Fibroblast of lung (primary cell): Measurements from ENCODE around the gene EEFSEC. TPM values are rescaled to one million over a fixed set of nuclear protein-coding genes. Genes with fewer than 3 reads are reported as not detected.

Experiments used
- DNase-seq, 2 donors: peaks; one replicate each; pipeline versions ENCODE4 v3.0.0 to v3.0.0-alpha.2; 2010; ENCODE audit warnings: low read depth in 2 of 2
- H2AFZ ChIP-seq: 2 replicates; pipeline ENCODE4 v1.5.1; 2012; ENCODE audit warnings: low read length, control low read depth, inconsistent platforms
- H3K27ac ChIP-seq: 2 replicates; pipeline ENCODE4 v1.5.1; 2011; ENCODE audit warnings: low read length, control low read depth; ENCODE audit not compliant: insufficient read depth
- H3K27me3 ChIP-seq: 2 replicates; pipeline ENCODE4 v1.5.1; 2011; ENCODE audit warnings: mild to moderate bottlenecking, low read length; ENCODE audit not compliant: control insufficient read depth, insufficient read depth
- H3K36me3 ChIP-seq: 2 replicates; pipeline ENCODE4 v1.5.1; 2011; ENCODE audit warnings: low read length; ENCODE audit not compliant: control insufficient read depth, insufficient read depth
- H3K4me1 ChIP-seq: 2 replicates; pipeline ENCODE4 v1.5.1; 2011; ENCODE audit warnings: low read length; ENCODE audit not compliant: control insufficient read depth, insufficient read depth; ENCODE audit errors: extremely low read depth
- H3K4me2 ChIP-seq: 2 replicates; pipeline ENCODE4 v1.5.1; 2011; ENCODE audit warnings: low read length, control low read depth; ENCODE audit not compliant: insufficient read depth; ENCODE audit errors: extremely low read depth
- H3K4me3 ChIP-seq, 4 experiments: fragments of 200-600 bp in 1 of 4; sonication (generic) in 1 of 4; replicated peaks in 1 of 4; 2 replicates each; pipeline ENCODE4 v1.5.1; 2011 to 2016; ENCODE audit warnings: low read length in 4 of 4, low read depth in 3 of 4, mild to moderate bottlenecking in 3 of 4, control low read depth in 2 of 4, inconsistent platforms in 1 of 4, mixed read lengths in 1 of 4; ENCODE audit not compliant: insufficient read depth in 1 of 4; ENCODE audit errors: control extremely low read depth in 1 of 4
- H3K79me2 ChIP-seq: 2 replicates; pipeline ENCODE4 v1.5.1; 2012; ENCODE audit warnings: mild to moderate bottlenecking, low read length, inconsistent platforms; ENCODE audit not compliant: control insufficient read depth, insufficient read depth
- H3K9ac ChIP-seq: 2 replicates; pipeline ENCODE4 v1.5.1; 2011; ENCODE audit warnings: mild to moderate bottlenecking, low read length, control low read depth; ENCODE audit not compliant: insufficient read depth
- H3K9me3 ChIP-seq: 2 replicates; pipeline ENCODE4 v1.5.1; 2012; ENCODE audit warnings: low read depth, low read length; ENCODE audit not compliant: control insufficient read depth, insufficient read depth
- H4K20me1 ChIP-seq: 2 replicates; pipeline ENCODE4 v1.5.1; 2011; ENCODE audit warnings: low read length; ENCODE audit not compliant: control insufficient read depth, insufficient read depth; ENCODE audit errors: extremely low read depth
- EZH2 ChIP-seq: IDR thresholded peaks from 2 replicates; pipeline ENCODE4 v1.5.1; 2012; ENCODE audit warnings: low read length, control low read depth, mild to moderate bottlenecking; ENCODE audit errors: missing control alignments
- polyA plus RNA-seq, 2 donors: library from polyadenylated mRNA; depleted of rRNA in 1 of 2; stranded (reverse) in 1 of 2; unstranded in 1 of 2; fragments of >200 nt; gene quantifications; 2 replicates each; pipeline ENCODE4 v1.2.1, GENCODE V29; 2011 to 2012; ENCODE audit warnings: missing spikeins in 1 of 2
- total RNA-seq: library from RNA; depleted of rRNA; stranded (reverse); fragments of >200 nt; gene quantifications from 2 replicates; pipeline ENCODE4 v1.2.1, GENCODE V29; 2014
- TF ChIP-seq, protein P1 (sequence below), 2 donors: IDR thresholded peaks in 1 of 2; conservative IDR thresholded peaks in 1 of 2; 1 replicate in 1 of 2; 2 replicates in 1 of 2; pipeline ENCODE4 v1.5.1; 2011 to 2012; ENCODE audit warnings: low read length in 2 of 2, control low read depth in 1 of 2, inconsistent platforms in 1 of 2, low read depth in 1 of 2, mild to moderate bottlenecking in 1 of 2

Gene EEFSEC
- total and polyA plus RNA-seq, 2 donors (not counting 1 experiment from before 2014, with no cell fraction given), result 2.6 to 5.0 TPM

DNA sequence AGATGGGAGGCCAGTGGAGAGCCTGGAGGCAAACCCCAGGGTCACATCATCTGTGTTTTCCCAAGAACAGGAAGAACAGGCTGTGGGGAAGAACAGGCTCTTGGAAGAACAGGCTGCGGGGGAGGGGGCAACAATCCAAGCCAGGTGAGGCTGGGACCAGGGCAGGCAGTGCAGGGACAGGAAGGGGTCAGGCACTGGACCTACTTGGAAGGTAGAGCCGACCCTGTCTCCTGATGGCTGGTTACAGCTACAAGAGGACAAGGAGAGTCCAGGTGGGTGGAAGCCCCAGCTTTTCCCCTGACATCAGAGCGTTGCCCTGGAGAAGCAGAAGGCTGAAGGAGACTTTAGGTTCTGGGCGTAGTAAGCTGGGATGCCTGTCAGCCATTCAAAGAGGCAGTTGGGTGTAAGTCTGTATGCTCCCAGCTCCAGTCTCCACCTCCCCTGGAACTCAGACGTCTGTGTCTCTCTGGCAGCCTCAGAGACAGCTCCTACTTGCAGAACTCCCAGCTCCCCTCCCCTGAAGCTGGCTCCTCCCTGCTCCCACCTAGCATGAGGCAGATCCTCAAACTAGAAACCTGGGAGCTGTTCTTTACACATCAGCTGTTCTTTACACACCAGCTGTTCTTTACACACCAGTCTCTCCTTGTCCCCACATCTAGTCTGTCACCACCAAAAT is 182.5 kb downstream of the EEFSEC start:
- Histone ChIP-seq H3K27ac (no peak overlapping the region), H3K9me3 (no peaks in the 10 kb centered on the region), H3K36me3 (no peaks in the 10 kb centered on the region), H3K9ac (no peak overlapping the region), H3K4me2 (no peak overlapping the region), H3K79me2 (no peaks in the 10 kb centered on the region), H2AFZ (no peak overlapping the region), H3K27me3 (no peaks in the 10 kb centered on the region), H3K4me3 (no peak overlapping the region), H4K20me1 (no peaks in the 10 kb centered on the region), H3K4me1 (no peaks in the 10 kb centered on the region)
- TF ChIP-seq EZH2, result no peak
- TF ChIP-seq, protein P1, sequence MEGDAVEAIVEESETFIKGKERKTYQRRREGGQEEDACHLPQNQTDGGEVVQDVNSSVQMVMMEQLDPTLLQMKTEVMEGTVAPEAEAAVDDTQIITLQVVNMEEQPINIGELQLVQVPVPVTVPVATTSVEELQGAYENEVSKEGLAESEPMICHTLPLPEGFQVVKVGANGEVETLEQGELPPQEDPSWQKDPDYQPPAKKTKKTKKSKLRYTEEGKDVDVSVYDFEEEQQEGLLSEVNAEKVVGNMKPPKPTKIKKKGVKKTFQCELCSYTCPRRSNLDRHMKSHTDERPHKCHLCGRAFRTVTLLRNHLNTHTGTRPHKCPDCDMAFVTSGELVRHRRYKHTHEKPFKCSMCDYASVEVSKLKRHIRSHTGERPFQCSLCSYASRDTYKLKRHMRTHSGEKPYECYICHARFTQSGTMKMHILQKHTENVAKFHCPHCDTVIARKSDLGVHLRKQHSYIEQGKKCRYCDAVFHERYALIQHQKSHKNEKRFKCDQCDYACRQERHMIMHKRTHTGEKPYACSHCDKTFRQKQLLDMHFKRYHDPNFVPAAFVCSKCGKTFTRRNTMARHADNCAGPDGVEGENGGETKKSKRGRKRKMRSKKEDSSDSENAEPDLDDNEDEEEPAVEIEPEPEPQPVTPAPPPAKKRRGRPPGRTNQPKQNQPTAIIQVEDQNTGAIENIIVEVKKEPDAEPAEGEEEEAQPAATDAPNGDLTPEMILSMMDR (conservative IDR thresholded peaks at IDR 0.05 in 1 of 2, IDR thresholded peaks at IDR 0.05 in 1 of 2; ENCODE audit: low read depth in 1 of 2, low read length in 2 of 2), result no peak
- no peak for DNase-seq

DNA sequence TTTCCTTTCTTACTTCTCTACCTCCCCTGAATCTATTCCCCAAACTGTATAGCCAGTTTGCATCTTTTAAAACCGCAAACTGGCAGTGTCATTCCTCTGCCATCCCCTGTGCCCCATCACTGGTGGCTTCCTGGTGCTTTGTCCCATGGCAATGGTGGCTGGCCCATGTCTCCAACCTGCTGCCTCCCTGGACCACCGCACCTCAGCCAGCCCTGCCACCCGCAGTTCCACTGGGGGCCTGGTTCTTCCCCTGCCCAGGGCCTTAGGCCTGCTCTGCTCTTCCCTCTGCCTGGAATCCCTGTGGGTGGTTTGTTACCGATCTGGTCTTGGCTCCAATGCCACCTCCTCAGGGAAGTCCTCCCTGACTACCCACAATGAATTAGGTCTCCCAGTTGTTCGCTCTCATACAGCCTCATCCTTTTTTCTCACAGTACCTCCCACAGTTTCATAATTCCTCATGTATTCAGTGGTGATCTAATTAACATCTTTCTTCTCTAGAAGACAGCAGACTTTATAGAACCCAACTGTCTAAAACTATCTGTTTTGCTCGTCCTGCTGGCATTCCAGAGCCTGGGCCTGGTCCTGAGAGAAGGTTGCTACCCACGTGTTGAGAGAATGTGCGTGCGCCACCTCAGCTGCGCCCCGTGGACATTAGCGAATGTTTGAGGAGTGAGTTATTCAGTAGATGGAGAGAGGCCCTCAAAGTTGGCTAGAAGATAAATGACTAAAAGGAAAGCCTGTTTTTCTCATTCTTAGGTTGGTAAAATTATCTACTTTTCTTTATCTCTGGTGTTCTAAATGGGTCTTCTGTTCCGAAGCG is 183.3 kb downstream of the EEFSEC start:
- no peaks in the 10 kb centered on the region for H3K27me3 ChIP-seq
- no peak for DNase-seq
- no peak for TF ChIP-seq EZH2
- TF ChIP-seq, protein P1 (conservative IDR thresholded peaks at IDR 0.05 in 1 of 2, IDR thresholded peaks at IDR 0.05 in 1 of 2; ENCODE audit: low read depth in 1 of 2, low read length in 2 of 2), result no peak
- no peaks in the 10 kb centered on the region for H3K79me2 ChIP-seq
- H4K20me1 ChIP-seq, result no peaks in the 10 kb centered on the region
- H2AFZ ChIP-seq, result no peak overlapping the region
- H3K4me1 ChIP-seq, result no peaks in the 10 kb centered on the region
- no peak overlapping the region for H3K9ac ChIP-seq
- no peaks in the 10 kb centered on the region for H3K9me3 ChIP-seq
- no peaks in the 10 kb centered on the region for H3K36me3 ChIP-seq
- H3K4me2 ChIP-seq, result no peak overlapping the region
- H3K27ac ChIP-seq, result no peak overlapping the region
- no peak overlapping the region for H3K4me3 ChIP-seq

DNA sequence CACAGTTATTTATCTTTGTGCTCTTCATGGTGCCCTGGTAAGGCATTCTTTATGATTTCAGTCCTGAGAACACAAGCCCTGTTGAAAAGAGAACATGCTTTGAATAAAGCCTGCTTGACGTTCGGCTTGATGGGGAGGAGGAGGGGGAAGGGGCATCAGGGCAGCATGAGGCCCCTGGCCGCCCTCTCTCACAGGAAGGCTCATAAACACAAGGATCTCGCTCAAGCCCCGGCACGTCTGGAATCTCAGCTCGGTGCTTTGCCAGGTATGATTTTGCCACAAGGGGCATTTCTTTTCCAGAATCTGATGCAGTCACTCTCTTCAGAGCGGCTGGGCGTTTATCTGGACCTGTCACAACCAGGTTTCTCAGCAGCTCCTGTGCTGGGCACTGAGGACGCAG is 184.0 kb downstream of the EEFSEC start:
- Histone ChIP-seq H3K79me2 (no peaks in the 10 kb centered on the region), H3K36me3 (peaks cover 3% of the 10 kb centered on the region), H3K4me2 (no peak overlapping the region), H3K9me3 (no peaks in the 10 kb centered on the region), H3K27ac (no peak overlapping the region), H4K20me1 (no peaks in the 10 kb centered on the region), H3K27me3 (no peaks in the 10 kb centered on the region), H3K4me1 (no peaks in the 10 kb centered on the region), H3K4me3 (no peak overlapping the region), H3K9ac (no peak overlapping the region), H2AFZ (no peak overlapping the region)
- no peak for TF ChIP-seq EZH2
- TF ChIP-seq, protein P1 (conservative IDR thresholded peaks at IDR 0.05 in 1 of 2, IDR thresholded peaks at IDR 0.05 in 1 of 2; ENCODE audit: low read depth in 1 of 2, low read length in 2 of 2), result no peak
- DNase-seq, result no peak
